Stimulated activated CD4-positive, alpha-beta T cell treated with anti-CD3 and anti-CD28 coated beads, Interleukin-12 subunit alpha, Interleukin-12 subunit beta, amount 100 ng/mL, for 24 hours (primary cell): ENCODE measurements around the gene SYCE3.

Experiments
- DNase-seq, 2 experiments: peaks; one replicate each; pipeline ENCODE4 v3.0.0-alpha.2; 2020; ENCODE audit warnings: low read depth in 2 of 2

Gene SYCE3

GRCh38 chr22:50502096-50502495 lies 60.6 kb downstream of the SYCE3 start:
- DNase-seq = no peak
